GM18867 (cell line): ENCODE results near the gene NEK2.
A peak's percentile ranks its signal among the peaks of the same experiment; 100 is the strongest.
"Not testable (repeated sequence)": the region's sequence is repeated elsewhere in the genome, so short reads cannot be mapped to it uniquely, and the experiment has no call there.

Source experiments
- ATAC-seq: cut with Tn5 transposase; IDR thresholded peaks from one replicate; pipeline ENCODE4 v1.9.1; 2021; ENCODE audit warnings: mild to moderate bottlenecking, moderate library complexity; ENCODE audit not compliant: unreplicated experiment

The NEK2 gene

GRCh38 chr1:211634461-211634860 lies 41.0 kb downstream of the NEK2 start:
- ATAC-seq: no peak

GRCh38 chr1:211633524-211633846 lies 41.9 kb downstream of the NEK2 start:
- ATAC-seq: no peak

GRCh38 chr1:211632808-211633523 lies 42.5 kb downstream of the NEK2 start:
- ATAC-seq: no peak

GRCh38 chr1:211632117-211632807 lies 43.2 kb downstream of the NEK2 start:
- peak; percentile 78 for ATAC-seq

- ATAC-seq: no peak
Measured at GRCh38 chr1:211631168-211631567, 44.3 kb downstream of the NEK2 start.

GRCh38 chr1:211630236-211631081 lies 45.0 kb downstream of the NEK2 start:
- ATAC-seq: no peak

- ATAC-seq: no peak
Measured at GRCh38 chr1:211628417-211628816, 47.0 kb downstream of the NEK2 start.

GRCh38 chr1:211627259-211627658 lies 48.2 kb downstream of the NEK2 start:
- no peak for ATAC-seq

GRCh38 chr1:211625866-211626265 lies 49.6 kb downstream of the NEK2 start:
- ATAC-seq: not testable (repeated sequence)

GRCh38 chr1:211625040-211625439 lies 50.4 kb downstream of the NEK2 start:
- no peak for ATAC-seq

- ATAC-seq: no peak
Measured at GRCh38 chr1:211623515-211623914, 51.9 kb downstream of the NEK2 start.

GRCh38 chr1:211621447-211622198 lies 53.8 kb downstream of the NEK2 start:
- ATAC-seq: no peak

- ATAC-seq: no peak
Measured at GRCh38 chr1:211620097-211620496, 55.3 kb downstream of the NEK2 start.

- no peak for ATAC-seq
Measured at GRCh38 chr1:211619033-211619996, 56.1 kb downstream of the NEK2 start.

GRCh38 chr1:211616965-211617297 lies 58.5 kb downstream of the NEK2 start:
- no peak for ATAC-seq

GRCh38 chr1:211616231-211616964 lies 59.0 kb downstream of the NEK2 start:
- ATAC-seq: no peak

- no peak for ATAC-seq
Measured at GRCh38 chr1:211614615-211615014, 60.8 kb downstream of the NEK2 start.

GRCh38 chr1:211613951-211614350 lies 61.5 kb downstream of the NEK2 start:
- no peak for ATAC-seq
